K562 (cell line): ENCODE measurements around the gene AMMECR1. TPM values are rescaled to one million over a fixed set of nuclear protein-coding genes. Genes with fewer than 3 reads are reported as not detected.

ENCODE experiments used
- ATAC-seq: fragments of 200-7000 bp; cut with Tn5 transposase; 3 replicates; pipeline ENCODE4 v1.9.1; 2020; ENCODE audit warnings: moderate library complexity
- BruUV-seq: library from RNA; stranded (reverse); fragments of 400-500 nt; replicated peaks from 2 replicates; lab custom pipeline; 2021; lab: Mats Ljungman, UMichigan
- CTCF ChIA-PET: fragments of 300-600 bp; formaldehyde crosslinking; extraction: SDS; loops from one replicate; lab custom pipeline; 2021; ENCODE audit warnings: low intra/inter-chr PET ratio; lab: Yijun Ruan, JAX
- POLR2A ChIA-PET: fragments of 300-600, 350-650 bp; sonication (Branson Sonifier 250); formaldehyde crosslinking; extraction: SDS; loops from one replicate; lab custom pipeline; 2021; ENCODE audit warnings: antibody characterized with exemption, inconsistent platforms; lab: Yijun Ruan, JAX
- DNase-seq, 4 experiments: peaks; one replicate each; pipeline versions ENCODE4 v3.0.0 to v3.0.0-alpha.2; 2011 to 2018; ENCODE audit warnings: low spot score in 3 of 4, mixed read lengths in 3 of 4; ENCODE audit errors: extremely low read depth in 1 of 4
- FAIRE-seq: peaks from 2 replicates; lab custom pipeline; 2011; peaks lifted over from hg19 to GRCh38; lab: Jason Lieb, UNC
- H2AFZ ChIP-seq: 2 replicates; pipeline ENCODE4 v1.6.0; 2011; ENCODE audit warnings: low read depth, low read length, control low read depth, inconsistent platforms
- H3K27ac ChIP-seq: fragments of 200-600 bp; 3 replicates; pipeline ENCODE4 v1.8.0; 2011; ENCODE audit warnings: low read depth, mild to moderate bottlenecking, control low read depth, inconsistent platforms, low read length, moderate library complexity, mixed read lengths; ENCODE audit errors: extremely low read depth
- H3K27me3 ChIP-seq, 2 experiments: fragments of 300-600 bp in 1 of 2; 2 replicates in 1 of 2; 3 replicates in 1 of 2; pipeline versions ENCODE4 v1.6.0 to v1.8.0; 2011; ENCODE audit warnings: inconsistent platforms in 2 of 2, low read length in 2 of 2, mild to moderate bottlenecking in 1 of 2, mixed read lengths in 1 of 2, moderate library complexity in 1 of 2; ENCODE audit not compliant: control insufficient read depth in 2 of 2, insufficient read depth in 2 of 2
- H3K36me3 ChIP-seq: fragments of 300-600 bp; 3 replicates; pipeline ENCODE4 v1.8.0; 2011; ENCODE audit warnings: mild to moderate bottlenecking, low read length, inconsistent platforms; ENCODE audit not compliant: control insufficient read depth, insufficient read depth
- H3K4me1 ChIP-seq, 2 experiments: fragments of 200-600 bp in 1 of 2; replicated peaks in 1 of 2; 2 replicates in 1 of 2; 3 replicates in 1 of 2; pipeline versions ENCODE4 v1.5.1 to v1.8.0; 2011; ENCODE audit warnings: inconsistent platforms in 2 of 2, low read length in 2 of 2, mild to moderate bottlenecking in 1 of 2, mixed read lengths in 1 of 2, moderate library complexity in 1 of 2; ENCODE audit not compliant: control insufficient read depth in 2 of 2, insufficient read depth in 2 of 2
- H3K4me2 ChIP-seq: 2 replicates; pipeline ENCODE4 v1.6.1; 2011; ENCODE audit warnings: low read length, control low read depth, inconsistent platforms, mixed read lengths; ENCODE audit not compliant: insufficient read depth
- H3K4me3 ChIP-seq: fragments of 200-600 bp; sonication (generic), shearing (Covaris generic); 2 replicates; pipeline ENCODE4 v1.5.1; 2016; ENCODE audit warnings: control low read depth, inconsistent platforms
- H3K79me2 ChIP-seq: fragments of 200-600 bp; 3 replicates; pipeline ENCODE4 v1.8.0; 2011; ENCODE audit warnings: low read length, inconsistent platforms; ENCODE audit not compliant: control insufficient read depth, insufficient read depth
- H3K9ac ChIP-seq, 2 experiments: 2 replicates each; pipeline versions ENCODE4 v1.6.0 to v1.6.1; 2011; ENCODE audit warnings: low read depth in 2 of 2, low read length in 2 of 2, control low read depth in 1 of 2, inconsistent platforms in 1 of 2, mild to moderate bottlenecking in 1 of 2, mixed read lengths in 1 of 2; ENCODE audit not compliant: insufficient read depth in 1 of 2
- H3K9me1 ChIP-seq: one replicate; pipeline ENCODE4 v1.6.0; 2011; ENCODE audit warnings: inconsistent platforms, mild to moderate bottlenecking, low read length, moderate library complexity; ENCODE audit not compliant: control insufficient read depth, insufficient read depth
- H3K9me3 ChIP-seq: replicated peaks from 2 replicates; pipeline ENCODE4 v1.5.1; 2011; ENCODE audit warnings: low read depth, low read length, inconsistent platforms; ENCODE audit not compliant: control insufficient read depth, insufficient read depth
- H4K20me1 ChIP-seq: replicated peaks from 2 replicates; pipeline ENCODE4 v1.6.1; 2011; ENCODE audit warnings: low read length, inconsistent platforms, mixed read lengths; ENCODE audit not compliant: control insufficient read depth, insufficient read depth
- AFF1 ChIP-seq, 2 experiments: fragments of 450-650 bp; IDR thresholded peaks; 2 replicates each; pipeline ENCODE4 v1.6.1; 2018; ENCODE audit warnings: mild to moderate bottlenecking in 2 of 2, low read depth in 1 of 2; ENCODE audit not compliant: partially characterized antibody in 2 of 2
- ASH1L ChIP-seq: fragments of 450-650 bp; IDR thresholded peaks from 2 replicates; pipeline ENCODE4 v1.6.1; 2018; ENCODE audit warnings: borderline replicate concordance, mild to moderate bottlenecking, low read depth; ENCODE audit not compliant: partially characterized antibody
- CHD1 ChIP-seq: fragments of 200-600 bp; sonication (generic); IDR thresholded peaks from one replicate; pipeline ENCODE4 v1.6.1; 2012; ENCODE audit warnings: mild to moderate bottlenecking, moderate library complexity, low read length, inconsistent platforms
- CREM ChIP-seq: IDR thresholded peaks from 2 replicates; pipeline ENCODE4 v1.6.1; 2014; ENCODE audit warnings: antibody characterized with exemption, low read depth
- EP300 ChIP-seq: IDR thresholded peaks from 2 replicates; pipeline ENCODE4 v1.6.1; 2012; ENCODE audit warnings: low read length, improper control_type of control experiment
- KAT2B ChIP-seq: IDR thresholded peaks from one replicate; pipeline ENCODE4 v1.6.1; 2012; ENCODE audit warnings: low read depth, mild to moderate bottlenecking, control low read depth, inconsistent platforms, low read length, moderate library complexity
- MCM7 ChIP-seq, 2 experiments: fragments of 450-650 bp; IDR thresholded peaks; 2 replicates each; pipeline ENCODE4 v1.6.1; 2016 to 2018
- NFIX ChIP-seq: fragments of 250-450 bp; sonication (Bioruptor Pico); IDR thresholded peaks from 2 replicates; pipeline ENCODE4 v1.4.0; 2020; ENCODE audit warnings: low read depth, mild to moderate bottlenecking, moderate library complexity
- NR0B1 ChIP-seq: fragments of 450-650 bp; IDR thresholded peaks from one replicate; pipeline ENCODE4 v1.6.1; 2018; ENCODE audit warnings: mild to moderate bottlenecking, moderate library complexity; ENCODE audit not compliant: partially characterized antibody
- PYGO2 ChIP-seq: fragments of 450-650 bp; IDR thresholded peaks from 2 replicates; pipeline ENCODE4 v1.6.1; 2016; ENCODE audit warnings: mild to moderate bottlenecking, missing genetic modification characterization, moderate library complexity, missing compliant biosample characterization
- RBBP5 ChIP-seq: fragments of 200-600 bp; sonication (generic); IDR thresholded peaks from 2 replicates; pipeline ENCODE4 v1.6.1; 2012; ENCODE audit warnings: borderline replicate concordance, mild to moderate bottlenecking, low read length, control low read depth, inconsistent platforms; ENCODE audit not compliant: insufficient read depth, poor library complexity, severe bottlenecking
- SIN3B ChIP-seq: fragments of 450-650 bp; IDR thresholded peaks from 2 replicates; pipeline ENCODE4 v1.6.1; 2017; ENCODE audit warnings: low read depth, mild to moderate bottlenecking, moderate library complexity
- SMAD3 ChIP-seq: fragments of 450-650 bp; formaldehyde crosslinking; conservative IDR thresholded peaks from 2 replicates; pipeline ENCODE4 v1.4.0; 2020; ENCODE audit warnings: mild to moderate bottlenecking
- SNAPC5 ChIP-seq: fragments of 250-450 bp; sonication (Bioruptor Pico); IDR thresholded peaks from 2 replicates; pipeline ENCODE4 v1.8.0; 2021; ENCODE audit warnings: moderate library complexity, mild to moderate bottlenecking, inconsistent platforms
- ZNF184 ChIP-seq: sonication (generic); formaldehyde crosslinking; IDR thresholded peaks from 2 replicates; pipeline ENCODE4 v1.5.0; 2020; ENCODE audit warnings: missing genetic modification reagents
- ZNF282 ChIP-seq: sonication (generic); formaldehyde crosslinking; IDR thresholded peaks from 2 replicates; pipeline ENCODE4 v1.8.1; 2023; ENCODE audit warnings: missing genetic modification reagents
- WGBS: fragments of 100-300 bp; shearing (Covaris generic); methylation state at CpG from one replicate; pipeline ENCODE4 v1.1.6; 2016; ENCODE audit warnings: low coverage, mixed read lengths; ENCODE audit not compliant: insufficient coverage; ENCODE audit errors: missing lambda C conversion rate; 5-methylcytosine and 5-hydroxymethylcytosine counted together
- in situ Hi-C: fragments of 300-500 bp; cut with MboI; formaldehyde crosslinking; loops from 4 replicates; pipeline ENCODE4 v1.15.0; 2018; ENCODE audit warnings: inconsistent platforms, mixed read lengths
- intact Hi-C: fragments of 100-400 bp; cut with micrococcal nuclease; formaldehyde crosslinking; loops from 2 replicates; pipeline ENCODE4 v1.14.2; 2022
- polyA plus RNA-seq, 8 experiments: library from polyadenylated mRNA; depleted of rRNA in 4 of 8; stranded (reverse) in 5 of 8; unstranded in 3 of 8; fragments of >200 nt; fragmentation: Nextera tagmentation in 2 of 8; fragmentation: Illumina TruSeq in 1 of 8; extraction: Ambion mirVana in 2 of 8; extraction: Trizol in 1 of 8; gene quantifications; 2 replicates each; pipeline versions ENCODE4 v1.2.1 to v1.2.3, GENCODE V29; 2011 to 2014; ENCODE audit warnings: inconsistent platforms in 1 of 8, missing spikeins in 1 of 8
- total RNA-seq, 7 experiments: library from RNA; depleted of rRNA in 6 of 7; stranded (reverse); fragments of >200 nt in 6 of 7; fragmentation: Illumina TruSeq in 2 of 7; extraction: Trizol in 2 of 7; gene quantifications; 2 replicates each; pipeline versions ENCODE4 v1.2.1 to v1.2.3, GENCODE V29; 2011 to 2021; ENCODE audit warnings: low replicate concordance in 1 of 7

AMMECR1 gene
- total and polyA plus RNA-seq, 9 of the 15 experiments (the other 6 are each of a cell fraction or from before 2014, with no cell fraction given): 13.9 to 36.7 (median 23.6) TPM

GRCh38 chrX:110363244-110363643 lies 45.4 kb upstream of the AMMECR1 start (continued):
- TF ChIP-seq CREM: peak; percentile 15; the same call in 1 of the 2 replicates

- FAIRE-seq: no peak
- TF ChIP-seq NFIX (CRISPR knock-in tag) (no peak), ZNF282 (CRISPR knock-in tag) (no peak), EP300 (no peak), ZNF184 (CRISPR knock-in tag) (no peak), SNAPC5 (CRISPR knock-in tag) (no peak), SMAD3 (no peak), ASH1L (no peak), SIN3B (no peak), RBBP5 (no peak), NR0B1 (no peak), KAT2B (no peak), CHD1 (no peak), PYGO2 (tag) (no peak), MCM7 (IDR thresholded peaks at IDR 0.05) (no peak), AFF1 (IDR thresholded peaks at IDR 0.05; ENCODE audit: low read depth in 1 of 2, partially characterized antibody in 2 of 2) (no peak)
Observed at GRCh38 chrX:110359273-110359672, 41.4 kb upstream of the AMMECR1 start.

More at GRCh38 chrX:110359273-110359672, 41.4 kb upstream of the AMMECR1 start:
- in situ Hi-C loops: no loop called here
- Histone ChIP-seq H3K27ac (no peak overlapping the region), H3K36me3 (no peaks in the 10 kb centered on the region), H3K4me1 (peaks cover 4 to 21% of the 10 kb centered on the region in 2 experiments; a peak in 3 of 5 replicates), H3K9me1 (no peaks in the 10 kb centered on the region), H3K9ac (no peak overlapping the region), H4K20me1 (no peaks in the 10 kb centered on the region), H3K79me2 (no peaks in the 10 kb centered on the region), H3K4me3 (no peak overlapping the region), H3K27me3 (no peaks in the 10 kb centered on the region), H2AFZ (no peak overlapping the region), H3K4me2 (no peak overlapping the region), H3K9me3 (no peaks in the 10 kb centered on the region)
- DNase-seq: no peak
- no peak for ATAC-seq
- WGBS: 7% methylated on average over 1 of the region's 1 CpG
- no TSS peak for BruUV-seq
- CTCF ChIA-PET: no interaction called here
- intact Hi-C loops: no loop called here
- POLR2A ChIA-PET: interaction anchor here (0.7 to 1.2 kb wide), 2 partner anchors 14 to 24 kb away, joined by 4 read pairs; no protein-coding TSS in a partner anchor
